ENCODE results near the gene SNAI1. TPM values are rescaled to one million over a fixed set of nuclear protein-coding genes. Genes with fewer than 3 reads are reported as not detected.
A peak's percentile ranks its signal among the peaks of the same experiment; 100 is the strongest.

Gene SNAI1
- total and polyA plus RNA-seq, 7 donors: 0.60 to 2.9 (median 1.8) TPM

GRCh38 chr20:50029083-50029696 is 46.4 kb downstream of the SNAI1 start:
- intact Hi-C loops (cut with DNase I): no loop called here
- Histone ChIP-seq H3K4me1 (peaks cover 0 to 65% (median 56%) of the 10 kb centered on the region in 4 donors), H3K36me3 (no peaks in the 10 kb centered on the region), H3K27ac (peak overlapping the region in 2 of 4 donors; percentile 55 to 71), H3K4me3 (no peak overlapping the region), H3K27me3 (no peaks in the 10 kb centered on the region), H3K9me3 (no peaks in the 10 kb centered on the region)
- WGBS, 2 donors: 87 to 93% methylated on average over 15 of the region's 15 CpGs
- DNase-seq: no peak
- no peak for TF ChIP-seq EP300 (IDR thresholded peaks at IDR 0.05)
- TF ChIP-seq POLR2AphosphoS5 (IDR thresholded peaks at IDR 0.05): no peak
- TF ChIP-seq CTCF (IDR thresholded peaks at IDR 0.05): no peak
- no peak for TF ChIP-seq POLR2A (IDR thresholded peaks at IDR 0.05)

- intact Hi-C loops (cut with DNase I): no loop called here
- no peaks in the 10 kb centered on the region for H3K9me3 ChIP-seq
- WGBS, 2 donors: 69 to 70% methylated on average over 19 of the region's 19 CpGs
- peak; percentile 76 for DNase-seq
- TF ChIP-seq POLR2AphosphoS5 (IDR thresholded peaks at IDR 0.05) (peak in 1 of 4 donors; percentile 66), EP300 (IDR thresholded peaks at IDR 0.05) (no peak), CTCF (IDR thresholded peaks at IDR 0.05) (no peak), POLR2A (IDR thresholded peaks at IDR 0.05) (no peak)
- no peak overlapping the region for H3K4me3 ChIP-seq
- no peaks in the 10 kb centered on the region for H3K27me3 ChIP-seq
- H3K4me1 ChIP-seq: peaks cover 0 to 71% (median 62%) of the 10 kb centered on the region in 4 donors
- H3K36me3 ChIP-seq: no peaks in the 10 kb centered on the region
- H3K27ac ChIP-seq: peak overlapping the region in 2 of 4 donors; percentile 55 to 71
Observed at GRCh38 chr20:50029697-50030461, 47.1 kb downstream of the SNAI1 start.

GRCh38 chr20:50032955-50033666 is 50.3 kb downstream of the SNAI1 start:
- Histone ChIP-seq H3K9me3 (no peaks in the 10 kb centered on the region), H3K4me1 (peaks cover 0 to 59% (median 56%) of the 10 kb centered on the region in 4 donors), H3K27me3 (no peaks in the 10 kb centered on the region), H3K27ac (peak overlapping the region in 3 of 4 donors; percentile 53 to 80 (median 74)), H3K36me3 (no peaks in the 10 kb centered on the region), H3K4me3 (no peak overlapping the region)
- 95% methylated on average over 9 of the region's 9 CpGs for WGBS, 2 donors
- intact Hi-C loops (cut with DNase I): no loop called here
- TF ChIP-seq POLR2AphosphoS5 (IDR thresholded peaks at IDR 0.05) (no peak), POLR2A (IDR thresholded peaks at IDR 0.05) (no peak), EP300 (IDR thresholded peaks at IDR 0.05) (no peak), CTCF (IDR thresholded peaks at IDR 0.05) (no peak)
- no peak for DNase-seq

- Histone ChIP-seq H3K4me1 (peaks cover 0 to 52% (median 44%) of the 10 kb centered on the region in 4 donors), H3K9me3 (no peaks in the 10 kb centered on the region), H3K27ac (peak overlapping the region; percentile 58 to 80 (median 69)), H3K4me3 (no peak overlapping the region), H3K36me3 (no peaks in the 10 kb centered on the region), H3K27me3 (no peaks in the 10 kb centered on the region)
- WGBS, 2 donors: 88 to 93% methylated on average over 9 of the region's 9 CpGs
- peak; percentile 88 for DNase-seq
- intact Hi-C loops (cut with DNase I): no loop called here
- peak in 1 of 4 donors; percentile 14 for TF ChIP-seq POLR2AphosphoS5 (IDR thresholded peaks at IDR 0.05)
- no peak for TF ChIP-seq EP300 (IDR thresholded peaks at IDR 0.05)
- no peak for TF ChIP-seq CTCF (IDR thresholded peaks at IDR 0.05)
Observed at GRCh38 chr20:50034567-50035180, 51.9 kb downstream of the SNAI1 start.
